ENCODE measurements around the gene FRY.
A peak's percentile ranks its signal among the peaks of the same experiment; 100 is the strongest.

Gene FRY

DNA sequence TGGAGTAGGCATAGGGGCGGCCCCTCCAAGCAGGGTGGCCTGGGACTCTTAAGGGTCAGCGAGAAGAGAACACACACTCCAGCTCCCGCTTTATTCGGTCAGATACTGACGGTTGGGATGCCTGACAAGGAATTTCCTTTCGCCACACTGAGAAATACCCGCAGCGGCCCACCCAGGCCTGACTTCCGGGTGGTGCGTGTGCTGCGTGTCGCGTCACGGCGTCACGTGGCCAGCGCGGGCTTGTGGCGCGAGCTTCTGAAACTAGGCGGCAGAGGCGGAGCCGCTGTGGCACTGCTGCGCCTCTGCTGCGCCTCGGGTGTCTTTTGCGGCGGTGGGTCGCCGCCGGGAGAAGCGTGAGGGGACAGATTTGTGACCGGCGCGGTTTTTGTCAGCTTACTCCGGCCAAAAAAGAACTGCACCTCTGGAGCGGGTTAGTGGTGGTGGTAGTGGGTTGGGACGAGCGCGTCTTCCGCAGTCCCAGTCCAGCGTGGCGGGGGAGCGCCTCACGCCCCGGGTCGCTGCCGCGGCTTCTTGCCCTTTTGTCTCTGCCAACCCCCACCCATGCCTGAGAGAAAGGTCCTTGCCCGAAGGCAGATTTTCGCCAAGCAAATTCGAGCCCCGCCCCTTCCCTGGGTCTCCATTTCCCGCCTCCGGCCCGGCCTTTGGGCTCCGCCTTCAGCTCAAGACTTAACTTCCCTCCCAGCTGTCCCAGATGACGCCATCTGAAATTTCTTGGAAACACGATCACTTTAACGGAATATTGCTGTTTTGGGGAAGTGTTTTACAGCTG is 283.9 kb downstream of the FRY start, which contains the start of the genes BRCA2 and ZAR1L:
BRCA2 (plus strand) TSS at position 271 of the 790 bp plus-strand sequence. CDS start 953 bp downstream, outside the sequence.
ZAR1L (minus strand) TSS at position 126 of the 790 bp plus-strand sequence. CDS start 3,438 bp downstream, outside the sequence.
- peak; percentile 20 for DNase-seq

DNA sequence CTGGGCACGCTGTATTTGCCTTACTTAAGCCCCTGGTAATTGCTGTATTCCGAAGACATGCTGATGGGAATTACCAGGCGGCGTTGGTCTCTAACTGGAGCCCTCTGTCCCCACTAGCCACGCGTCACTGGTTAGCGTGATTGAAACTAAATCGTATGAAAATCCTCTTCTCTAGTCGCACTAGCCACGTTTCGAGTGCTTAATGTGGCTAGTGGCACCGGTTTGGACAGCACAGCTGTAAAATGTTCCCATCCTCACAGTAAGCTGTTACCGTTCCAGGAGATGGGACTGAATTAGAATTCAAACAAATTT is 284.4 kb downstream of the FRY start:
- DNase-seq = no peak

DNA sequence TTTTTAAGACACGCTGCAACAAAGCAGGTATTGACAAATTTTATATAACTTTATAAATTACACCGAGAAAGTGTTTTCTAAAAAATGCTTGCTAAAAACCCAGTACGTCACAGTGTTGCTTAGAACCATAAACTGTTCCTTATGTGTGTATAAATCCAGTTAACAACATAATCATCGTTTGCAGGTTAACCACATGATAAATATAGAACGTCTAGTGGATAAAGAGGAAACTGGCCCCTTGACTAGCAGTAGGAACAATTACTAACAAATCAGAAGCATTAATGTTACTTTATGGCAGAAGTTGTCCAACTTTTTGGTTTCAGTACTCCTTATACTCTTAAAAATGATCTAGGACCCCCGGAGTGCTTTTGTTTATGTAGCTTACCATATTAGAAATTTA is 284.9 kb downstream of the FRY start:
- DNase-seq = no peak

DNA sequence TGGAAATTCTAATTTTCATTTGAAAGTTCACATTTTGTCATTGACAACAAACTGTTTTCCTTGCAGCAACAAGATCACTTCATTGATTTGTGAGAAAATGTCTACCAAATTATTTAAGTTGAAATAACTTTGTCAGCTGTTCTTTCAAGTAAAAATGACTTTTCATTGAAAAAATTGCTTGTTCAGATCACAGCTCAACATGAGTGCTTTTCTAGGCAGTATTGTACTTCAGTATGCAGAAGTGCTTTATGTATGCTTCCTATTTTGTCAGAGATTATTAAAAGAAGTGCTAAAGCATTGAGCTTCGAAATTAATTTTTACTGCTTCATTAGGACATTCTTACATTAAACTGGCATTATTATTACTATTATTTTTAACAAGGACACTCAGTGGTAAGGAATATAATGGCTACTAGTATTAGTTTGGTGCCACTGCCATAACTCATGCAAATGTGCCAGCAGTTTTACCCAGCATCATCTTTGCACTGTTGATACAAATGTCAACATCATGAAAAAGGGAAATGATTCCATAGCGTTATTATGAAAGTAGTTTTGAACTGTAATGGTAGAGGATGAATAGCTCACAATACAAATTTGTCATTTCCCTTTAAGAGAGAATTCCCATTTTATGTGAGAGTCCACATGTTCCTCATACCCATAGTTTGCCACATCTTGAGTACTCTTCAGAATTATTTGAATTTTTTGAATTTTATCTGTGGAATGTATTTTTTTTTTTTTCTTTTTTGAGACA is 286.3 kb downstream of the FRY start:
- DNase-seq = no peak

DNA sequence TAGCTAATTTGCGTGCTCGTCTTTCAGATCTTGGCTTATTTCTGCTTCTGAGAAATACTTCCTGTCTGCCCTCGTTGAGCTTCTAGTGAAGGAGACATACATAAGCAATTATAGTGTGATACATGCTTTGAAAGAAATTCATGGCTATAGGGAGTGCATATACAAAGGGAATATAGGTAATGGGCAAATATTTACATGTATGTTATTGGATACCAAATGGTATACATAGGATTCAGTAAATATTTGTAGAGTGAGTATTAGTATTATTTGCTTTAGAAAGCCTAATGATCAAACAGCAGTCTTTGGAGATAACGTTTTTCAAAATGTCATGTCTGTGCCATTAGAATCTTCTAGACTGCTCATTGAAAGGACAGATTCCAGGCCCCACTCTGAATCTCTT is 289.0 kb downstream of the FRY start:
- no peak for DNase-seq

DNA sequence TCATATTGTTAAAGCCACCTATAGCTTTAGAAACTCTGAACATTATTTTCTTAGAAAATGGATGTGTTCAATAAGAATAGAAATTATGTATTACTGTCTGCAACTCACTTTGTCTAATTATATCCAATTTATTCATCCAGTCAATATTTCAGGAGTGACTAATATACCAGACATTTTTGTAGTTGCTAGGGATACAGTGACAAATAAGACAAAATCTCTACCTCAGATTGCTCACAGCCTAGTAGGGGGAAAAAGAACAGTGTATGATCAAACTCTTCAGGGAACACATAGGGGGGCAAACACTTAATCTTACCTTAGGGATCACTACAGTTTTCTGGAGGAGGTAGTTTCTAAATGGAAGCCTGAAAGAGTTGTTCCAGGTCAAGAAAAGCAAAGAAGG is 292.3 kb downstream of the FRY start:
- no peak for DNase-seq

DNA sequence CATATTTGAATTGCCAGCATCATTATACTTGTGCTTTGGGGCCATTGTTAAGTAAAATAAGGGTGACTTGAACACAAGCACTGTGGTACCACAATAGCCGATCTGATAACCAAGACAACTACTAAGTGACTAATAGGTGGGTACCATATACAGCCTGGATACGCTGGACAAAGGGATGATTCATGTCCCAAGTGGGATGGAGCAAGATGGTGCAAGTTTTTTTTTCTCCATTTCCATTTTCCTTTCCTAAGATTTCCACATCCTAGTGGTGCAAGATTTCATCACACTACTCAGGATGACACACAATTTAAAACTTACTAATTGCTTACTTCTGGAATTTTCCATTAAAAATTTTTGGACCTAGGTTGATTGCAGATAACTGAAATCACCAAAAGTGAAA is 298.9 kb downstream of the FRY start:
- no peak for DNase-seq

DNA sequence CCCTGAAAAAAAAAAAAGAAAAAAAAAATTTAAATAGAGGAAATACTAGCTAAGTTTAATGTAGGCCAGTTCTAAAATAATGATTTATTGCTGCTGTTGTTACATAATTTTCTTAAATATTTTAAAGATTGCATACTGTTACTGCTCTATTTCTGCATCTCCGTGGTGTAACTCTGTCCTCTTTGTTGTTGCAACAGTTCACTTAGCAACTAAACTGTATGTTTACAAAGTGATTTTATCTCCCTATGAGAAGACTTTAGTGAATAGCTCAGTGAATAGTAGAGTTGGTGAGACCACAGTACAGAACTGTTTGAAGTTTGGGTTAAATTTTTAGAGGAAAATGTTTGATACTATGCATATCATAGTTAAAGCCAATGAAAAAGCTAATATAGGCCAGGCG is 303.1 kb downstream of the FRY start:
- DNase-seq = no peak

DNA sequence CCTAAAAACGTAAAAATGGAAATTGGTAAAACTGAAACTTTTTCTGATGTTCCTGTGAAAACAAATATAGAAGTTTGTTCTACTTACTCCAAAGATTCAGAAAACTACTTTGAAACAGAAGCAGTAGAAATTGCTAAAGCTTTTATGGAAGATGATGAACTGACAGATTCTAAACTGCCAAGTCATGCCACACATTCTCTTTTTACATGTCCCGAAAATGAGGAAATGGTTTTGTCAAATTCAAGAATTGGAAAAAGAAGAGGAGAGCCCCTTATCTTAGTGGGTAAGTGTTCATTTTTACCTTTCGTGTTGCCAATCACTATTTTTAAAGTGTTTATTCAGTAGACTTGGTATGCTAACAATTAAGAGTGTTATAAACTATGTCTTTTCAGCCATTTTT is 309.3 kb downstream of the FRY start:
- DNase-seq = no peak

DNA sequence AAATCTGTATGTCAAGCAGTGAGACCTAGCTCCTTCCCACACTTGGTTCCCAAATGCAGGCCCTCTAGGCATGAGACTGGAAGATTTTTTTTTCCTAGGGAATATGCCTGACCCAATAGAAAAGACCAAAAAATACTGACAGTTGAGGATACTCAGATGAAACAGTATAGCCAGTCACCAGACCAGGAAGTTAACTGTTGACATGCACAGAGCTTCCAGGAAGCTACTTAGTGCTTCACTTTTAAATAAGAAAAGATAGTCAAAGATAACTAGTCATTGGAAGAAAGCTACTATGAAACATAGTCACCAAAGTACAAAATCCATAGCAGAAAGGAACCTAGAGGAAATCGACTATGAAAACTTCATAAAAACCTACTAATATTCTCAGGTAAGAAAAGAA is 316.1 kb downstream of the FRY start:
- no peak for DNase-seq
